Colon (tissue), 2 donors: Measurements from ENCODE around the gene MMP10.

Experiments used
- FAIRE-seq: peaks from 2 replicates; lab custom pipeline; 2012; peaks lifted over from hg19 to GRCh38; lab: Jason Lieb, UNC
- donor health status: control.
- donor health status: control.

Gene MMP10

DNA sequence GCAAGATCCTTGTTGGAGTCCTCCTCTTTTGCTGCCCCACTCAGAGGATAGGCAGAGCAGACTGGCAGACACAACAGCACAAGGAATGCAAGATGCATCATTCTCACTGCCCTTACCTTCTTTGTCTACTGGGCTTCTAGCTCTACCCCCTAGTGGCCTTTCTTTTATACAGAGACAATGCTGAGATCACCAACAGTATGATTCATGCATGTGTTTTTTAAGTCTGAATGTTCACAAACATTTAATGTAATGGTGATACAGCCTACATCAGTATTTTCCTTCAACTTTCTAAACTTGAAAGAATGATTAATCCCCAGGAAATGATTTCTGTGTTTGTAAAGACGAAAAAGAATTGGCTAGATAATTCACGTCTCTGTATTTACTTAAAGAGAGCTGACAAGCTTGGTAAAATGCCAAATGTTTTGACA lies at the start of gene MMP10:
Gene MMP10, minus strand, starts transcription at position 138 of the 428 bp plus-strand sequence. Its CDS starts 37 bp downstream, at position 101.
- FAIRE-seq: no peak

DNA sequence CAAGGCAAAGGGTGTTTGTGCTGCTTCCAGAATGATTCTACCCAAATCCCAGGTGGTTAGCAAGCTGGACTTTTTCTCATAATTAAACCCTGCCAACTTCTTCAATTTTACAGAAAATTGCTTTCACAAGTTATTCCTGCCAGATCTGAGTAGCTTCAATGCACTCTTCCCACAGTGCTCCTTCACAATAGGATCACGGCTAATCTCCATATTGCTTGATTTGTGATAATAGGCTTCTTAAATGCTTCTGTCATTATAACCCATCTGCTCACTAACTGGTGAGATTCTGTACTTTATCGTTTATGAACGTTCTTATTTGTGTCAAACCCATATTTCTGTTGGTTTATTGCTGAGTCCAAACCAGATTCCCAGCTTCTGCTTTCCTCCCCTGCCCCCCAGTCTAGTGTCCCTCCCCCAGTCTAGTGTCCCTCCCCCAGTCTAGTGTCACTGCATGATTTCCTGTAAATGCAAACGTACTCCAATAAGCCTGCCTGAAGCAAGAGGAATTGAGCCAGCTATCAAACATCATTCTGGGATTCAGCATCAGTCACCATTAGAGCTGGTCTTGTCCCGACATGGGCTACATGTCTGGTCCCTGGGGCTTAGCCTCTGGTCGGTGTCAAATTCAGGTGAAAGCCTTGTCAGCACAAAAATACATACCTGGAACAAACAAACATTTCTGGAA lies 49.0 kb upstream of the MMP10 start:
- FAIRE-seq: no peak

DNA sequence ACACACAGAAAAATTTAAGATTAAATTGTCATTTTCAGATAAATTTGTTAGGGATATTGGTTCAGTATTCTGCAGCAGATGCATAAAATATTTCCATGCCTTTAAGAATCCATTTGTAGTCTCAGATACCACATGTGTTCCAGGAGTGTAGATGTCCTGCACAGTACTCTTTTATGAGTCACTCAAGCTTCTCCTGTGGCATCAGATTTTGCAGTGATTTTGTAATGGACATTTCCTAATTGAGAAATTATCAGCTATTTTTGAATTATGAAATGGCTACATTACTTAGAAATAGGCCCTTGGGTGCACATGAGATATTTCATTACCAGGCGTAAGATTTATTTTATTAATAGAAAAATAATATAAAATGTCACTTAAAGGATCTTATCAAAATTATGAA lies 44.1 kb upstream of the MMP10 start:
- no peak for FAIRE-seq

DNA sequence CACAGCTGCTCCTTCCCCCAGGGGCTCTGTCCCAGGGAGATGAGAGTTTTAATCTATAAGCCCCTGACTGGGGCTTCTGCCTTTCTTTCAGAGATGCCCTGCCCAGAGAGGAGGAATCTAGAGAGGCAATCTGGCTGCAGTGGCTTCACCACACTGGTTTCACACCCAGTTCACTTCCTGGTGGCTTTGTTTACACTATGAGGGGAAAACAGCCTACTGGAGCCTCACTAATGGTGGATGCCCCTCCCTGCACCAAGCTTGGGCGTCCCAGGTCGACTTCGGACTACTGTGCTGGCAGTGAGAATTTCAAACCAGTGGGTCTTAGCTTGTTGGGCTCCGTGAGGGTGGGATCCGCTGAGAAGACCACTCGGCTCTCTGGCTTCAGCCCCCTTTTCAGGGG lies 39.1 kb upstream of the MMP10 start:
- no peak for FAIRE-seq

DNA sequence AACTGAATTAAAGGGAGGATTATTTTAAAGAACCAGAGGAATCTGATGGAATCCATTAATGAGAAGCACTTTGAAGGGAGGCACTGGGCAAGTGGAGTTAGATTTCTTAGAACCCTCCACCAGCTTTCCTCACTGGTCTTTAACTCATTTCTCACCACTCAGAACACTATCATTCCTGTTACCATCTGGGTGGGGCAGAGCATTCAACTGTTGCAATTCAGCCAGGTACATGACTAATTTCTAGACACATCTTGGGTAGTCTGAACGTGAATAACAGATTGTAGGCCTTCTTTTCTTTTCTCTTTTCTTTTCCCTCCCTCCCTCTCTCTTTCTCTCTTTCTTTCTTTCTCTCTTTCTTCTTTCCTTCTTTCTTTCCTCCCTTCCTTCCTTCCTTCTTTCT lies 33.1 kb upstream of the MMP10 start:
- no peak for FAIRE-seq

DNA sequence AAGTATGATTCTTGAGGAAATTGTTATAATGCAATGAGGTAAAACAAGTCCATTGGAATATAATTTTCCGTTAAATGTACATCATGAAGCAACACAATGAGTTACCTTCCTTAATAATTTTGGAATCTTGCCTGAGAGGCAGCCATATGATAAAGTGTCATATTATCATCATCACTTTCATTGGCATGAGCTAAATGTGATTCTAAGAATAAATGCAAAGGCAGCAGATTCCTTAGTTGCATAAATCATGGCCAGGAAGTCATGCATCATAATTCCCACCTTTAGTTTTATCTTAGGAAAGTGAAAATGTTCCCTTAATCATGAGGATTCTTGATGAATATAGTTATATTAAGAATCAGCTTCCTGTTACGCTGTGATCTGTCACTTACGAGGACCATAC lies 31.8 kb upstream of the MMP10 start:
- FAIRE-seq: no peak

DNA sequence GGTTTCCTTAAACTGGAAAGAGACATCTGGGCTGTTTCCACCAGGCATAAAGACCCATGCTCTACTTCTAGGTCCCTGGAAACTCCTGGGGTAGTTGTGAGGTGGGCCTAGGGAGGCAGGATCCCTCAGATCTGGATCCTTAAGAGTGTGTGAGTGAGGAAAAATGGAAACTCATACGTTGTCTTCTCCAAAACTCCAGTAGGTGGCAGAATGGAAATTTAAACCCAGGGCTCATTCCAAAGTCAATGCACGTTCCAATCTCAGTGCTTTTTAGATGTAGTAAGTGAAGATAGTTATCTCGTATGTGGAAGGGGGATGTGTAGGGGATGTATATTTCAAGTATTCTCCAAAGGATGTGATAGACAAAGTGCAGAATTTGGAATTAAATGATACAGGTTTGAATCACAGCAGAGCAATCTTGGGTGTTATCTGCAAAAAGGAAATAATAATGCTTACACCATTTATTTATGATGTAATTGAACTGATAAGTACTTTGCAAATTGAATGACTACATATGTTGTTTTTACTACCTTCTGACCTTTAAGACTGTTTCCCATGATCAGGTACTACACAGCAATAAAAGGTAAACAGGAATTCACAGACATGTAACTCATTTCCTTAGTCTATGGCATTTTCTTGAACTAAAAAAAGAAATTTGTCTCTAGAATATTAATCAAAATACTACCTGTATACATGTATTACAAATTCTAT lies 30.7 kb upstream of the MMP10 start:
- no peak for FAIRE-seq

DNA sequence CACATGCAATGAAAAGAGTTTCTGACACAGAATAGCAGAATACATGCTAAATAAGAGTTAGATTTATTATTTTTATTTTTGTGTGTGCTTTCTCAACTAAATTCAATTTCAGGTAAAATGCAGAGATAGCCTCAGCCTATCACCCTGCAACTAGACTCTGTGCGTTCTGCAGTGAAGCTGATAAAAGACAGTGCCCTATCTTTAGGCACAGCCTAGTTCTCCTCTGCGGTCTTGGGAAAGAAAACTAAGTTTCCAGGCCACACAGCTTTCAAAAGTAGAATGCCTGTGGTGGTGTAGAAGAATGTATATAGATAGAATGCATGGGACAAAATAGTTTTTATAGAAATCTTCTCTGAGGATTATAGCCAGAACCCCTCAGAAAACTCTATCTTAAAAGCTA lies 29.5 kb upstream of the MMP10 start:
- FAIRE-seq: no peak

DNA sequence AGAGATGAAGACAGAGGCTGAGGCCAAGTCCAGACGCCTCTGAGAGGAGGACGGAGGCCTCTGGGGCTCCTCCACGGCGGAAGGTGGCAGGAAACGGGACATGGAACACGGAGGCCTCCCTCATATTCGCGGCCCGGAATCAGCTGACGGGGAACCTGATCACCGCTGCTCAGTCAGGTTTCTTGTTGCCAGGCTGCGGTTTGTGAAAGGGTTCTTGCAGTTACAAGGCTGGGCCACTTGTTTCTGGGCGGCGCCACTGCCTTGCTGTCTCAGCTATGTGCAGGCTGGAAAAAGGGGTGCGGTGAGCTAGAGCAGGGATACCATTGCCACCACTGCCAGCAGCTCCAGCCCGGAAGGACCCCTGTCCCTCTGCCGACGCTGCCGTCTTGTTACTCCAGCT lies 27.5 kb upstream of the MMP10 start:
- no peak for FAIRE-seq

DNA sequence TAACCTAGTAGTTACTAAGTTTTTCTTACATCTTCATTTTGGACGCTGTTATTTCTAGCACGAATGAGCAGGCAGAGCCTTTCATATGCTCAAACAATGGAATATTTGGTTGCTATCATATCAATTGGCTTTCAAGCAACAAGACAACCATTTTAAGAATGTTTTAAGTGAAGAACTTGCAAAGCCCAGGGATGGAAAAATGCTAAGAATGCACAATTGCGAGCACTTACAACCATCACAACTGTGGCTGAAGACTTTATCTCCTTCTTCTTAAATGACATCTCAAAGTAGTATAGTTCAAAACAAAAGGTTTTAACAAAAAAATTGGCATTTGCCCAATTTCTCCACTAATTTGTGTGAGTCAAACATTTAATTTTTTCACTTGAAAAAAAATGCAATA lies 25.9 kb upstream of the MMP10 start:
- no peak for FAIRE-seq

DNA sequence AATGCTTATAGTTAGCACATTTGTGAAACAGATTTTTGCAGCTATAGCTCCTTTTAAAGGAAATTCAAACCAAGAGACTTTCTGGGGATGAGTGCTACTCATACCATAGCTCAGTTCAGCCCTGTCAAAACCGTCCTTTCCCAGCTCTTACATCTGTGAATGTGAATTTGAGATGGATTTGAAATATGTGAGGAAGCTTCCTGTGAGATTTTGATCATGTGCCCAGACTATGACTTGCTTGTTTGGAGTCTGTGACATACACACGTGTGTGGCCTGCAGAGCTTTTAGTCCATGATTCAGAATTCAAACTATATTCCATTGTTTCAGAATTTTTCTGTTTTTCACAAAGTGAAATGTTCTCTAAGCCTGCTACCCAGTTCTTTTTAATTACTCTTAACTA lies 21.9 kb upstream of the MMP10 start:
- FAIRE-seq: no peak

DNA sequence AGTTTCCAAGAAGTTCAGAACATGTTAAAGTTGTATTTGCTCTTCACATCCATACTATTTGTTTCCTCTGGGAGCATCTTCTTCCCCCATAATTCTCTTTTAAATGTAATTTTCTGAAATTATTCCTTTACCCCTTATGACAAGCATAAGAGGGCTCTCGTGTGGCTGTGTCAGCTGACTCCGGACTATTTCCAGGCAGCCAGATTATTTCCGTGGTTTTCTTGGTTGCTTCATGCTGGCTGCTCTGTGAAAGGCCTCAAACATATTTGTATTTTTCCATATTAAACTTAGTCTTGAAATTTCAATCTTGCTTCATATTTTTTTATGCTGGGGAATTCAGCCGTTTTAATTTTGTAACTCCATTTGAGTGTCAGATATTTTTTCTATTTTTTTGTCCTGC lies 20.3 kb upstream of the MMP10 start:
- no peak for FAIRE-seq

DNA sequence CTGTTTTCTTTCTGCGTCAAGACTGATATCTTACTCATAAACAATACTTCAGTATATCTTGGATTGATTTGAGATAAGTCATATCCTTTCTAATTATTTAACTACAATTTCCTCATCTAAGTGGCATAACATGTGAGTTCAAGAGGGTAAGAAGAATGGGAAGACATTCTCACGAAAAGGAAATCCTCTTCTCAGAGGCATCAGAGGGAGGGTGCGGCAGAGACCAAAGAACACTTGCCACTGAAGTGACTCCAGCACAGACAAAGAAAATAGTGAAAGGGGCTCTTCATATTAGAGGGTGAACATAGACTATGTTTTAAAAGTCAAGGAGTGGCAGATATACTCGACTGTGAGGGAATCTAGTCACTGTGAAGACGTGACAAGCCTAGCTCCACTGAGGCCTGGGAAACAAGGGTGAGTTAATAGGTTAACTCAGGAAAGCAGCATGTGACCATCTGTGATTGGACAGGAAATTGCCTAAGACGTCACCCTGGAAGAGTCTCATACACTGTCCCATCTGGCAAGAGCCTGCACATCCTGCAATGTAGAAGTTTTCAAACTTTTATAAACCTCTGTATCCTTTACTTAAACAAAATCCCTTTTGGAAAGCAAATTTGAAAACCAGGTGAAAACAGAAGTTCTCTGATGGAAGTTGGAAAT lies 19.4 kb upstream of the MMP10 start:
- no peak for FAIRE-seq

DNA sequence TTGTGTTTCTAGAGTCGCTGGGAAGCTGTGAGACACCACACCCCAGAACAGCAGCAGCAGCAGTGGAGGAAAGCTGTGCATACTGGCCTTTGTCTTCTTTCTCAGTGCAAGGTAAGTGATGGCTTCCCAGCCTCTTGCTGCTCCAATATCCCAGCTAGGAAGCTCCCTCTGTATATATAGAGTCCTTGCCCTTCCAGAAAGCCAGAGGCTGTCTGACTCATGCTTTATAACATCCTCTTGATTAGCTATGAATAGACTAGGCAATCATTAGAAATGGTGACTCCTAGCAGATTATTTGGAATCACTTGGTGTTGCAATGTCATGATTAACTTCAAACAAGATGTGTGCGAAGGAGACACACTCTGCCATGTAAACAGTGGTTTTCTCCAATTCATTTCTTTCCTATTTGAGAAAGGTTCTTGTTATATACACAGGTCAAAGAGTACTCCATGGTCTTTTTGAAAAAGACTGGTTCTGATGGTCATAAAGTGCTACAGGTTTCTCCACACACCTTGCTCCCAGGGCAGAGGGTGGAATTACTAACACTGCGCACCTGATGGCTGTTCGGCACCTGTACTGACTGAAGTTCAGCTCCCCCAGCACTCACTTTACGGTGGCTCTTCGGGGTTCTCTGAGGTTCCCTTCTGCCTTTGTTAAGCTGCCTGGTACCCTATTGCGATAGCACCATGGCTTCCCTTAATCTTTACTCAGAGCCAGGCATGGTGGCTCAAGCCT lies 17.8 kb upstream of the MMP10 start, which contains the start of gene MMP1:
Gene MMP1, minus strand, starts transcription at position 149 of the 735 bp plus-strand sequence. Its CDS starts 68 bp downstream, at position 81.
- FAIRE-seq: no peak

DNA sequence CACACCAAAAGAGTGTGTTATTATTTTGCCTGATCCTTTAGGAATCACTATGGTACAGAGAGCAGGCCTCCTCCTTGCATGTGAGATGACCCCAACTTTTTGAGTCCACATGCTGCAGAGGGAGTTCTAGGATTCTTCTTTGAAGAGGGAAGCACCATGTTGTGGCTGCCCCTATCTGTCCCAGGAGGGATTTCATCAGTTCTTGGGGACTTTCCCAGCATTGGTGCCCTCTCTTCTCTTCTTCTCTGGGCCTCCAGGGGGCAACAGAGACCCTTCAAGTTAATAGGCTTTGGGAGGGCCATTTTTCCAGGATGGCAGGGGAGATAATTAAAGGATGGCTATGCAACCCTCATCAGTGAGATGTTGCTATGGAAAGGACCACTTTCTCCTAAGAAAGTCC lies 14.0 kb upstream of the MMP10 start:
- no peak for FAIRE-seq

DNA sequence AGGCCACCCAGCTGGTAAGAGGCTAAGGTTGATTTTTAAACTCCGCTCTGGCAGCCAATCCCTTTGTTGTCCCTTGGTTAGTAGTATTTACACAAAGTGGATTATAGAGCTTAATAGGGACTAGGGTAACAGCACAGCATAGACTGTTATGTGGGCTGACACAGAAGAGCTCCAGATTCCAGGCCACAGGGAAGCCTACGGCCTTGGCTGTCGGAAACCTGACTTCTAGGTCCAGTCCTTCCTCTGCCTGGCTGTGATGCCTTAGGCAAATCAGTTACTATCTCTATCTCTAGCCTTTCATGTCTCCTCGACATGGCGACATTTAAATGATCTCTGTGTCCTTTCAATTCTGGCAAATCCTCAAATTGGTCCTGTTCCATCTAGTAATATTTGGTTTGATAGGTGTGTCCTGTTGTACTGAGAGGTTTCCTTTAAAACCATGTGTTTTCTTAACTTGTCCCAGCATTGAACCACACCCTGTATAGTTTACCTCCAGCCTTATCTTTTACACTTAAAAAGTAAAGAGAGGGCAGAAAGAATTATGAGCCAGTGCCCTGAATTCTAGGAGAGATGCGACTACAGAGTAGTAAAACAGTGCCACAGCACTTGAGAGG lies 13.4 kb upstream of the MMP10 start:
- FAIRE-seq: no peak

DNA sequence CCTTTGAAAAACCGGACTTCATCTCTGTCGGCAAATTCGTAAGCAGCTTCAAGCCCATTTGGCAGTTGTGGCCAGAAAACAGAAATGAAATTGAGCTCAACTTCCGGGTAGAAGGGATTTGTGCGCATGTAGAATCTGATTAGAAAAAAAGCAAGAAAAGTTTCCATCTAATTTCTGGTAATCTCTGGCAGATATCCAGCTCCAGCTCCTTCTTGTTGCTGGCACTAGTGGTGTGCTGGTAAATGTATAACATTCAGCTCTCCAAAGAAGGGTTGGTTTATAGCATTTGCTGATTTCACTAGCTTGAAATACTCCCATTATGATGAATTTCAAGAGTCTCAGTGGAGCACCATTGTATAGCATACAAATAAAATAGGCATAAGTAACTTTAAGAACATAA lies 12.2 kb upstream of the MMP10 start:
- FAIRE-seq: no peak

DNA sequence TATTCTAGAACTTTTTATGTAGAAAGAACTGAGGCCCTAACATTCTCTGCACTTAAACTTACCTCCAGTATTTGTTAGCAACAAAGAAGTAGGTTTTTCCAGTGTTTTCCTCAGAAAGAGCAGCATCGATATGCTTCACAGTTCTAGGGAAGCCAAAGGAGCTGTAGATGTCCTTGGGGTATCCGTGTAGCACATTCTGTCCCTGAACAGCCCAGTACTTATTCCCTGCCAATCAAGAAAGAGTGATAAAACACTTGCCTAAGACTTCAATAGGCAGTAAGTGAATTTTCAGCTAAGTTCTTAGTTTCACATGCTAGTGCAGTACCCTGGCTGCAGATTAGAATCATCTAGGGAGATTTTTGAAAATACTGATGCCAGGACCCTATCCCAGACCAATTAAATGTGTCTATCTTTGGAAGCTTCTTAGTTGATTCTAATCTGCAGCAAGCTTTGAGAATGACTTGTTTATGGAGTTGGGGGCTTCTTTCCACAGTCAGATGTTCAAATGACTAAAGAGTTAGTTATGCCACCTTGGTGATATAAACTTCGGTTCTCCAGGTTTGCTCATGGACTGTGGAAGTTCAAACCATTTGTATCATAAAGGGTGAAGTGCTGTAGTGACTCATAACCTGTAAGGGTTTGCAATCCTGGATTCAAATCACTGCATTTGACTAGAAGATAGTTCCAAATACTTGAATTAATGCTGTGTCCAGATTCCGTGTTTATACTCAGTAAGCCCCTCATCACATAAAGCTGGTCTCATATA lies 11.0 kb upstream of the MMP10 start:
- FAIRE-seq: no peak

DNA sequence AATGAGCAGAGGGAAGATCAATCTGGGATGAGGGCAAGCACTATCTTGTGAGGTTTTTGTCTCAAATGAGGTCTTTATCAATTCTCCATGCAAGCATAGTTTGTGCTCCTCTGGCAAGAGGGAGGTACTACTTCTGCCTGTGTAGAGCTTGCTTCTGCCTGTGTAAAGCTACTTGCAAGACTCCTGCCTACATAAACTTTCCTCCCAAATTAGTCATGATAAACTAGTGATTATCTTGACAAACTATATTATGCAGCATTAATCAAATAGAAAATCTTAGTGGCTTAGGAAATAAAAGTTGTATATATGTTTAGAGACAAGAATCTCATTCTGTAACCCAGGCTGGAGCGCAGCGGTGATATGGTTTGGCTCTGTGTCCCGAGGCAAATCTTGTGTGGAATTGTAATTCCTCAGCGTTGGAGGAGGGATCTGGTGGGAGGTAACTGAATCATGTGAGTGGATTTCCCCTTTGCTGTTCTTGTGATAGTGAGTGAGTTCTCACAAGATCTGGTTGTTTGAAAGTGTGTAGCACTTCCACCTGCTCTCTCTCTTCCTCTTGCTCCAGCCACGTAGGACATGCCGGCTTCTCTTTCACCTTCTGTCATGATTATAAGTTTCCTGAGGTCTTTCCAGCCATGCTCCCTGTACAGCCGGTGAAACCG lies 8.0 kb upstream of the MMP10 start:
- no peak for FAIRE-seq

DNA sequence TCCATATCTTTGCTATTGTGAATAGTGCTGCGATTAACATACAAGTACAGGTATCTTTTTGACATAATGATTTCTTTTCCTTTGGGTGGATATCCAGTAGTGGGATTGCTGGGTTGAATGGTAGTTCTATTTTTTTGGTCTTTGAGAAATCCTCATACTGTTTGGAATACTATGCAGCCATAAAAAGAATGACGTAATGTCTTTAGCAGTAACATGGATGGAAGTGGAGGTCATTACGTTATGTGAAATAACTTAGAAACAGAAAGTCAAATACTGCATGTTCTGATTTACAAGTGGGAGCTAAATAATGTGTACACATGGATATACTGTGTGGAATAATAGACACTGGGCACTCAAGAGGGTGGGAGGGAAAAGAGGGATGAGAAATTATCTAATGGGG lies 4.0 kb upstream of the MMP10 start:
- FAIRE-seq: no peak

DNA sequence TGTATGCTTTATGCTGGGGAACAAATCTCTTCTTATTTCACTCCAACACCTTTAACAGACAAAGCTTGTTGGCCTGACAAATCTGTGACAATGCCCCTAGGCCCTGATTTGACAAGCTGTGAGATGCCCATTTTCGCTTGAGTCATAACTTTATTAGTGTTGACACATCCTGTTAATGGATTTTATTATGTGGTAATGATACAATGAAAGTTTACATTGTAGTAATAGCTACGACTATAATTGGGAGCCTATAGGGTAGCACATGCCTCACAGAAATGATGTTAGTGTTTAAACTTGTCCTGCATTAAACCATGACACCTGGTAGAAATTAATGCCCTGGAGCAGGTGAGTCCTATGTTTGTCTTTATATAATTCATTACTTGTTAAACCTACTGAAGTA lies 3.3 kb upstream of the MMP10 start:
- FAIRE-seq: no peak
